ENCODE results near the gene PRG2.

The PRG2 gene, protein sequence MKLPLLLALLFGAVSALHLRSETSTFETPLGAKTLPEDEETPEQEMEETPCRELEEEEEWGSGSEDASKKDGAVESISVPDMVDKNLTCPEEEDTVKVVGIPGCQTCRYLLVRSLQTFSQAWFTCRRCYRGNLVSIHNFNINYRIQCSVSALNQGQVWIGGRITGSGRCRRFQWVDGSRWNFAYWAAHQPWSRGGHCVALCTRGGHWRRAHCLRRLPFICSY

GRCh38 chr11:57390535-57390934, at the start of gene PRG2:
Gene PRG2 (minus strand): TSS chr11:57390650. CDS start chr11:57389944, 706 bp downstream.
- no peak for DNase-seq

DNA sequence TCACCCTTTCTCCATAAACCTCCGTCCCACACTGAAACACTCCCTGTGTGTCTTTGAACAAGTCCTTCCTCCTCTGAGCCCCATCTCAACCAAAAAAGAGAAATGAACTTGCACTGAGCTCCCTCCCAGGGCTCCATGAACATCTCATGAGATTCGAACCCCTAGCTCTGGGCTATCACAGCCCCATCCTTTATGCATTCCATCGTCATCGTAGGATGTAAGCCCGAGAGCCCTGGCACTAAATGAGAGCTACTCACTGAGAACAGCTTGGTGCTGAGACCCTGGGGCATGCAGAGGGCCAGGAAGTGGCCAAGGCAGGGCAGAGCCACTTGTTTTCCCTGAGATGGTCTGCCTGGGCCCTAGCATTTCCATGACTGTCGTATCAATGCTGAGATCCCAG, 49.3 kb upstream of the PRG2 start:
- DNase-seq = no peak

DNA sequence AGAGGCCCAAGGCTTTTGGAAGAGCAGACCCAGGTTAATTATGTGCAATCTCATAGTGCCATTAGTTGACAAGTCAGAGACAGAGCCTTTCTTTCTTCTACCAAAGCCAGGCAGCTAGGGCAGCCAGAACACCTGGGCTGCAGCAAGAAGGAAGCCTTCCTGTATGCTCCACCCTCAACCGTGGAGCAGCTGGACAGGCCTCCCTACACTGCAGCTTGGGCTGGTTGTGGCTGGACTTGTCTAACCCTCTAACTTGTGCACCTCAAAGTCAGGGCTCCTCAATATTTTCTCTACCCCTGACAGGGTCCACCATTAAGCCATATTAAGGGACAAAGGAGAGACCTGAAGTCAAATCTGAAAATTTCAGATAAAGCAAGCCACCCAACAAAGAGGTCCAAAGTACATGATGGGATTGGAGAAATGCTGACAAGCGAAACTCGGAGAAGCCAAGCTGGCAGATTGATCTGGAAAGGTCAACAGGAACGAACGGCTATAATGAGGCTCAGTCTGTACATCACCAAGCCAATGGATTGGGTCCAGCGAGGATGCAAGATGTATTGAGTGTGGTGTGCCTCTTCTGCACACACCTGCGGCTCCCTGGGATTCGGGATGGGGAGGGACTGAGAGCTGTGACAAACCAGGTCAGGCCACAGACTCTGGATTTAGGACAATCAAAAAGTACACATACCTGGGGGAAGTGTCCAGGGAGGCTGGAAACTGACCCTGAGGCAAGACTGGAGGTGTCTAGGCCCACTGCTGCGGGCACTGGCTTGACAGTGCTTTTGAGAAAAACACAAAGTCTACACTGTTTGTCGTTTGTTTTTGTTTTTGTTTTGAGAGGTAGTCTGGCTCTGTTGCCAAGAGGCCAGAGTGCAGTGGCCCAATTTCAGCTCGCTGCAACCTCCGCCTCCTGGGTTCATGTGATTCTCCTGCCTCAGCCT, 48.2 kb upstream of the PRG2 start:
- no peak for DNase-seq

- DNase-seq = no peak
Measured at GRCh38 chr11:57436031-57436430, 45.6 kb upstream of the PRG2 start.

DNA sequence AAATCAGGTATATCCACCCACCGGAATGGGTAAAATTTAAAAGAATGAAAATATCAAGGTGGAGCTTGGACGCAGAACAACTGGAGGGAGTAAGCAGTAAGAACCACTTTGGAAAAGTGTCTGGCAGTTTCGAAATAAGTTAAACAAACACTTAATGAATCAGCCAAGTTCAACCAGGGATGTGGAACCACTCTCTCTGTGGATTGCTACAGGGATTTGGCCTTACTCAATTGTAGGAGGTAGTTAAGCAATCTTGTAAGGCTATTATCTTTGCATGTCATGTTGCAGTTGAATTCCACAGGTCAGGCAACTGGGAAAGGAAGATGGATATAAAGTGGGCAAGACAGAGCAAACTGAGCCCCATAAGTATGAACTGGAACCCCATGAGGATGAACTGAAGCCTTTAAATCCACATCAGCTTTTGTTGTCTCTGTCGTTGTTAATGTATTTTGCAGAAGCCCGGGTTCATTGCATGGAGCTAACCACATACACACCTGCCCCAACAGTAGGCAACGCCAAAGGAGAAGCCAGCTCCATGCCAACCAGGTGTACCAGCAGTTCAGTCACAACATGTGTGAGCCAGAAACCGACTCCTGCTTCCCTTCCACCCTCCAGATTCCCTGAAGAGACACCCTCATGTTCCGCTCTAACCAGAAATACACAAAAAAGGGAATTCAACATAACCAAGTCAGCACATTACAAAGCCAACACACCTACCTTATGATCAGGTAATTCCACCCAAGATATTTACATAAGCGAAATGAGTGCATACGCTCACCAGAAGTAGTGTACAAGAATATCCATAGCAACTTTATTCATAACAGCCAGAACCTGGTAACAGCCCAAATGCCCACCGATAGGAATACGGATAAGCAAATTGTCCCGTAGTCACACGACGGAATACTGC, 44.4 kb upstream of the PRG2 start:
- DNase-seq = no peak

- no peak for DNase-seq
Measured at GRCh38 chr11:57432714-57433163, 42.3 kb upstream of the PRG2 start.

GRCh38 chr11:57432149-57432561, 41.7 kb upstream of the PRG2 start:
- no peak for DNase-seq

DNA sequence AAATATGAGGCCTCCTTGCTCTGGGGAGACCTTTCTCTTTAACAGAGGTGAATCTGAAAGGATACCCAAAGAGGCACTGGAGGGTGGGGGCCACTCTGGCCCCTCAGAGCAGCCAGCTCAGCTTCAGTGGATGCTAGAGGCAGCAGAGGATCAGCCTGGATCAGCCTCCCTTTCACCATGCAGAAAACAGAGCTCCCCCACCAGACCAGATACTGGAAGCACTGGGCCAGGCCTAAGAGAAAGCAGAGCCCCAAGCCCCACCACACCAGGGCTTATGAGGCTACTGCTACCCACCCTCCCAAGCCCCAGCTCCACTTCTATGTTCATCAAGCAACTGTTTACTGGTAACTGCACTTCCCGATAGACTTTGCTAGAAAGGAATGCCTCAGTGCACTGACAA, 40.5 kb upstream of the PRG2 start:
- no peak for DNase-seq

DNA sequence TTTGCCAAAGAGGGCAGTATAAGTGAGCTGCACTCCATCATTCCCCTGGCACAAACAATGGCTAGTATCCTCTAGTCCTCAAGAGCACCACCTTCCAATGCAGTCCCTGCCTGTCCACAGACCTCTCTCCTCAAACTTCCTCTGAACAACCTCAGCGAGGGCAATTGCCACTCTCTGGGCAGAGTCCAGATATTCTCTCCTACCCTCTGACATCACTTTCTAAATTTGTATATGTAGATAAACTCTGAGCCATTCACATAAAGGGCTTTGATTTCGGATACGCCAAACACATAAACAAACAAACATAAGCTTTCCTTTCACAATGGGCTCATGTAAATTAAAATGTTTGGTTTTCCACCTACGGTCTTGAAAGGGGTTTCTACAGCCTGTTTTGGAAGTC, 39.5 kb upstream of the PRG2 start:
- DNase-seq = no peak

DNA sequence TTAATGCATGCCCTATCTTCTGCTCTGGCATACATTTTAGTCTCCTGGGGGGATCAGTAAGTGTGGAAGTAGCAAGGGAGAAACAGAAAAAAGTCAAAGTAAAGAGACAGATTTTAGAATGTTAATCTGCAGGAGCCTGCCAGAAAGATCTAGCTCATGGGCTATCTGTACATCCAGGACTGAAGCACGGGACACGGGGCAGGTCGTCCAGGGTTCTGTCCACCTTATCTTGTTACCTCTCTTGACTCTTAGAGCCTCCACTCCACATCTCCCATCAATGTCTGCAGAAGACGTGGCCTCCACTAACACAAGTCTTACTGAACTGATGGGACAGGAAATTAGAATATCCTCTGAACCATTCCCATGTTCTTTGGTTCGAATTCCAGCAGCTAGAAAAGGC, 38.2 kb upstream of the PRG2 start:
- no peak for DNase-seq

GRCh38 chr11:57427727-57428082, 37.3 kb upstream of the PRG2 start:
- DNase-seq = no peak

- DNase-seq = no peak
Measured at GRCh38 chr11:57426929-57427726, 36.7 kb upstream of the PRG2 start, which contains the start of gene SLC43A3. Gene SLC43A3 (minus strand): TSS chr11:57427121. CDS start chr11:57426172, 949 bp downstream.

DNA sequence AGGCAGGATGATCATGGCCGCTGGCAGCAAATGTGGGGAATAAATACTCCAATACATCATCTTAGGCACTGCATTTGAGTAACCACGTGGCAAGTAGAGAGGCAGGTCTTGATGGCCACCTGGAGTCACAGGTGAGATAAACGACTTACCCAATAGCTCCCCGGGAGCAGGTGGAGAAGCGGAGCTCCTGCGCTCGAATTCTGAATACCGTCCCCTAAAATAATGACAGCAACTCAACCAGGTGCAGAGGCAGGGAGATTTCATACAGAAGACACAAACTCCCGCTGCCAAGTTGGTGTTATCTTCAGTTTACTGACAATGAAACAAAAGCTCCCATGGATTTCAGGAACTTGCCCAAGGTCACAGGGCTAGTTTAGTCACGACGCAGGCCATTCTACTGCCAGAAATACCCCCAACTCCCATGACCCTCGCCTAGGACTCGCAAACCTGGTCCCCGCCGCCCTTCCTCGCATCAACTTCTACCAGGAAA, 36.0 kb upstream of the PRG2 start:
- DNase-seq = no peak

DNA sequence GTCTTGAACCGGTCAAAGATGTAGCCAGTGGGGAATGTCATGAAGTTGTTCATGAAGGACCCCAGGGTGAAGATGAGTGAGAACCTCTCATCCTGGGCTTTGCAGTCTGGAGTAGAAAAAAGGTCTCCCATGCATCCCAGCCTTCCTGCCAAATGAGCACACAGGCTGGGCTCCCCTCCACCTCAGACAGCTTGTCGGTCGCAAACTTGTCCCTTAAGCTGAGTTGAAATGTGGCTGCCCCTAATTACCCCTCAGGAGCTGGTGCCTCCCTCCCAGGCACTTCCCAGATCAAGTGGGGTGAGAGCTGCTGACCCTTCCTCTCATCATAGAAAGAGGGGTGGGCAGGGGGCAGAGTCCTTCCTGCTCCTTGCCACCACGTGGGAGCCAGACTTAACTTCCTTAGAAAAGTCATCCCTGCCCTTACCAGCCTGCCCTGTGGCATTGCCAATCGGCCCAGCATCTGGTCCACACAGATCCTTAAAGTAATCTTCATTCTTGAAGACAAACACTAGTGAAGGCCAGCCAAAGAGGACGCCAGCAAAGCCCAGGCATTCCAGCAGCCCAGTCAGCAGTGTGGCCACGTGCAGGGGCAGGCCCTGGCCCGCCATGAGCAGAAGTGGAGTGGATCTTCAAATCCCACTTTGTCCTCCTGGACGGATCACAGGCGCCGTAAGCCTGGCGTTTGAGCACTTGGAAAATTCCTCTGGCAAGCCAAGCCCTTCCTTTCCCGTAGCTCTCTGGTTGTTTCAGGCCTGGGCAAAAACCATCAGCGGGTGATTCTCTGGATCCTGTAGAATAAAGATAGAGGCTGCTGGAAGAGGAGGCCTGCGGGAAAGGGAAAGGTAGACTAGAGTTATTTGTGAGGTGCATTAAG, 35.4 kb upstream of the PRG2 start:
- DNase-seq = no peak

GRCh38 chr11:57424792-57425564, 34.5 kb upstream of the PRG2 start:
- no peak for DNase-seq

- no peak for DNase-seq
Measured at GRCh38 chr11:57424137-57424791, 33.8 kb upstream of the PRG2 start.

DNA sequence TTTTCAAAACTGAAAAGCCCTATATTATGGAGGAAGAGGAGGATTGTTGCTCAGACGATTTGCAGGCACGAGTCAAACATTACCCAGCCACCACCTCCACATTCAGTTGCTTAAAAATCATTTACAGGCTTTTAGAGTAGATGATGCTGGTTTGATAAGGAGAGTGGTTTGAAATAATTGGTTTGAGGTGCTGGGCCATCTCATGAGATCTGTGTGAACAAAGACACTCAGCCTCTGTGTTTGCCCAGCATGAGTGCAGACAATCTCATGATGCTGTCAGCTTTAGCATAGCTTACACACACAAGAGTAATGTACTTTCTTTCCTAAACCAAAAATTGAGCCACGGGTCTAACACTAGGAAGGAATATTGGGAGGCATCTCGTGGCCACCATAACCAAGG, 32.2 kb upstream of the PRG2 start:
- no peak for DNase-seq

GRCh38 chr11:57421805-57422204, 31.4 kb upstream of the PRG2 start:
- no peak for DNase-seq

- no peak for DNase-seq
Measured at GRCh38 chr11:57421066-57421465, 30.6 kb upstream of the PRG2 start.

DNA sequence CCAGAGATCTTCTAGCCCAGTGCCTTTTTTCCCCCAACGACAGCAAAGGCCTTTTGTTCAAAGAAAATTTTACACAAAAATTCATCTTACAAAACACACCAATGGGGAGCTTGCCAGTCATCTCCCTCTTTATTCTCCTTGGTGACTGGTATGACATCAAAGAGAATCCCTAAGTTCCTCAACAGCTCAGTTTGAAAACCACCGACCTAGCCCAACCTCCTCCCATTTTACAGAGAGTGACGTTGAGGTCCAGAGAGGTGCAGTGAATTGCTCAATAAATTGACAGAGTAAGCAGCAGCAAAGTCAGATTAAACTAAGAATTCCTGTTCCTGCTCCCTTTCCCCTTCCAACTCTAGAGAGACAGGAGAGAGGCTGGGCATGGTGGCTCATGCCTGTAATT, 28.7 kb upstream of the PRG2 start:
- no peak for DNase-seq

Data from cerebellar nuclear complex (tissue), 1 donor.